B cell (primary cell): ENCODE results near the gene PAPSS2. TPM values are rescaled to one million over a fixed set of nuclear protein-coding genes. Genes with fewer than 3 reads are reported as not detected.

Experiments used
- ATAC-seq: fragments of 200-7000 bp; cut with Tn5 transposase; one replicate; pipeline ENCODE4 v1.10.0; 2021; ENCODE audit warnings: low read depth, mild to moderate bottlenecking, moderate number of reproducible peaks, moderate library complexity
- CTCF ChIA-PET: fragments of 350-600 bp; sonication (Branson Sonifier 250); formaldehyde crosslinking; loops from one replicate; lab custom pipeline; 2021; ENCODE audit warnings: antibody characterized with exemption, inconsistent platforms; lab: Charles Lee
- POLR2A ChIA-PET: fragments of 350-600 bp; sonication (Branson Sonifier 250); formaldehyde crosslinking; loops from one replicate; lab custom pipeline; 2021; ENCODE audit warnings: antibody characterized with exemption; lab: Charles Lee
- DNase-seq: peaks from one replicate; pipeline ENCODE4 v3.0.0; 2013
- H2AFZ ChIP-seq: 2 replicates; pipeline ENCODE4 v1.6.1; 2012; ENCODE audit warnings: mild to moderate bottlenecking, low read depth, low read length; ENCODE audit not compliant: insufficient read depth, poor library complexity, severe bottlenecking
- H3K27ac ChIP-seq, 2 donors: 1 replicate in 1 of 2; 2 replicates in 1 of 2; pipeline ENCODE4 v1.5.1; 2012 to 2013; ENCODE audit warnings: low read length in 2 of 2, mild to moderate bottlenecking in 2 of 2, moderate library complexity in 1 of 2
- H3K27me3 ChIP-seq, 4 experiments: fragments of 200-600 bp in 1 of 4; sonication (generic) in 1 of 4; replicated peaks in 1 of 4; 1 replicate in 2 of 4; 2 replicates in 2 of 4; pipeline versions ENCODE4 v1.6.1 to v1.7.0; 2013 to 2016; ENCODE audit warnings: low read length in 3 of 4, mild to moderate bottlenecking in 2 of 4, mixed read lengths in 1 of 4, moderate library complexity in 1 of 4; ENCODE audit not compliant: insufficient read depth in 4 of 4, control insufficient read depth in 3 of 4; ENCODE audit errors: control extremely low read depth in 1 of 4
- H3K36me3 ChIP-seq, 2 experiments: replicated peaks in 1 of 2; 1 replicate in 1 of 2; 2 replicates in 1 of 2; pipeline versions ENCODE4 v1.6.1 to v1.7.1; 2013; ENCODE audit warnings: low read length in 1 of 2; ENCODE audit not compliant: insufficient read depth in 2 of 2, control insufficient read depth in 1 of 2; ENCODE audit errors: control extremely low read depth in 1 of 2, extremely low read depth in 1 of 2
- H3K4me1 ChIP-seq, 2 donors: fragments of 200-600 bp in 1 of 2; sonication (generic) in 1 of 2; 1 replicate in 1 of 2; 2 replicates in 1 of 2; pipeline versions ENCODE4 v1.5.1 to v1.6.1; 2013 to 2017; ENCODE audit warnings: low read length in 2 of 2; ENCODE audit not compliant: control insufficient read depth in 2 of 2, insufficient read depth in 2 of 2
- H3K4me2 ChIP-seq: replicated peaks from 2 replicates; pipeline ENCODE3; 2012; ENCODE audit warnings: mild to moderate bottlenecking, low read depth, low read length; ENCODE audit not compliant: poor library complexity, severe bottlenecking
- H3K4me3 ChIP-seq, 5 experiments: fragments of 200-600 bp in 1 of 5; sonication (generic) in 1 of 5; 1 replicate in 3 of 5; 2 replicates in 2 of 5; pipeline versions ENCODE4 v1.5.1 to v1.7.0; 2011 to 2016; ENCODE audit warnings: low read length in 4 of 5, mild to moderate bottlenecking in 4 of 5, low read depth in 2 of 5, control low read depth in 1 of 5, moderate library complexity in 1 of 5; ENCODE audit not compliant: insufficient read depth in 1 of 5; ENCODE audit errors: control extremely low read depth in 1 of 5, extremely low read depth in 1 of 5
- H3K79me2 ChIP-seq: fragments of 200-600 bp; sonication (generic); one replicate; pipeline ENCODE4 v1.6.0; 2016; ENCODE audit warnings: low read length; ENCODE audit not compliant: control insufficient read depth, insufficient read depth
- H3K9ac ChIP-seq: fragments of 200-600 bp; sonication (generic); 2 replicates; pipeline ENCODE4 v1.6.1; 2017; ENCODE audit warnings: mild to moderate bottlenecking, low read length, moderate library complexity
- H3K9me3 ChIP-seq, 3 donors: one replicate each; pipeline versions ENCODE4 v1.6.1 to v1.7.1; 2013; ENCODE audit warnings: low read length in 2 of 3; ENCODE audit not compliant: control insufficient read depth in 2 of 3, insufficient read depth in 1 of 3; ENCODE audit errors: control extremely low read depth in 1 of 3
- H4K20me1 ChIP-seq: 2 replicates; pipeline ENCODE4 v1.6.0; 2012; ENCODE audit warnings: mild to moderate bottlenecking, low read length; ENCODE audit not compliant: insufficient read depth, control insufficient read depth, poor library complexity, severe bottlenecking
- H3K27ac Mint-ChIP-seq: one replicate; pipeline ENCODE4 v1.8.0; 2021; ENCODE audit warnings: mixed read lengths
- H3K27me3 Mint-ChIP-seq: one replicate; pipeline ENCODE4 v1.8.0; 2021; ENCODE audit warnings: mixed read lengths
- H3K4me1 Mint-ChIP-seq: one replicate; pipeline ENCODE4 v1.8.0; 2021; ENCODE audit warnings: mixed read lengths
- H3K4me3 Mint-ChIP-seq: one replicate; pipeline ENCODE4 v1.8.0; 2021; ENCODE audit warnings: mixed read lengths
- H3K9me3 Mint-ChIP-seq: one replicate; pipeline ENCODE4 v1.8.0; 2022; ENCODE audit warnings: mixed read lengths; ENCODE audit not compliant: insufficient read depth
- EZH2 ChIP-seq: IDR thresholded peaks from 2 replicates; pipeline ENCODE4 v1.6.1; 2012; ENCODE audit warnings: borderline replicate concordance, low read depth, mild to moderate bottlenecking, moderate library complexity, low read length; ENCODE audit not compliant: insufficient read depth, poor library complexity, severe bottlenecking
- WGBS: methylation state at CpG from one replicate; pipeline ENCODE4 v1.1.5; 2013; ENCODE audit warnings: missing lambda C conversion rate; ENCODE audit not compliant: insufficient coverage; 5-methylcytosine and 5-hydroxymethylcytosine counted together
- intact Hi-C: fragments of 100-400 bp; cut with micrococcal nuclease; formaldehyde crosslinking; loops from one replicate; pipeline ENCODE4 v1.10.0; 2022
- polyA plus RNA-seq: library from polyadenylated mRNA; depleted of rRNA; stranded (reverse); fragments of >200 nt; gene quantifications from 2 replicates; pipeline ENCODE4 v1.2.3, GENCODE V29; 2012
- total RNA-seq, 2 donors: library from RNA; stranded (reverse); fragments of 120-200 nt in 1 of 2; gene quantifications; 1 replicate in 1 of 2; 2 replicates in 1 of 2; pipeline versions ENCODE4 v1.2.3 to v1.2.4, GENCODE V29; 2013 to 2022
- TF ChIP-seq, protein P1 (sequence below): fragments of 200-600 bp; IDR thresholded peaks from one replicate; pipeline ENCODE4 v1.8.0; 2022; ENCODE audit warnings: antibody characterized with exemption, mild to moderate bottlenecking

Gene PAPSS2
- total and polyA plus RNA-seq, 2 donors (not counting 1 experiment from before 2014, with no cell fraction given) = not detected

- POLR2A ChIA-PET = no interaction called here
- Mint-ChIP-seq H3K9me3 (no peaks in the 10 kb centered on the region), H3K4me1 (no peaks in the 10 kb centered on the region), H3K27ac (no peak overlapping the region), H3K27me3 (no peaks in the 10 kb centered on the region), H3K4me3 (no peak overlapping the region)
- no peak for ATAC-seq
- peaks cover 7% of the 10 kb centered on the region for H3K79me2 ChIP-seq
- no peak overlapping the region for H3K4me2 ChIP-seq
- TF ChIP-seq EZH2 = no peak
- TF ChIP-seq, protein P1, sequence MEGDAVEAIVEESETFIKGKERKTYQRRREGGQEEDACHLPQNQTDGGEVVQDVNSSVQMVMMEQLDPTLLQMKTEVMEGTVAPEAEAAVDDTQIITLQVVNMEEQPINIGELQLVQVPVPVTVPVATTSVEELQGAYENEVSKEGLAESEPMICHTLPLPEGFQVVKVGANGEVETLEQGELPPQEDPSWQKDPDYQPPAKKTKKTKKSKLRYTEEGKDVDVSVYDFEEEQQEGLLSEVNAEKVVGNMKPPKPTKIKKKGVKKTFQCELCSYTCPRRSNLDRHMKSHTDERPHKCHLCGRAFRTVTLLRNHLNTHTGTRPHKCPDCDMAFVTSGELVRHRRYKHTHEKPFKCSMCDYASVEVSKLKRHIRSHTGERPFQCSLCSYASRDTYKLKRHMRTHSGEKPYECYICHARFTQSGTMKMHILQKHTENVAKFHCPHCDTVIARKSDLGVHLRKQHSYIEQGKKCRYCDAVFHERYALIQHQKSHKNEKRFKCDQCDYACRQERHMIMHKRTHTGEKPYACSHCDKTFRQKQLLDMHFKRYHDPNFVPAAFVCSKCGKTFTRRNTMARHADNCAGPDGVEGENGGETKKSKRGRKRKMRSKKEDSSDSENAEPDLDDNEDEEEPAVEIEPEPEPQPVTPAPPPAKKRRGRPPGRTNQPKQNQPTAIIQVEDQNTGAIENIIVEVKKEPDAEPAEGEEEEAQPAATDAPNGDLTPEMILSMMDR = no peak
- no peak overlapping the region for H3K9ac ChIP-seq
- H2AFZ ChIP-seq = no peak overlapping the region
- H3K9me3 ChIP-seq = no peaks in the 10 kb centered on the region
- H4K20me1 ChIP-seq = no peaks in the 10 kb centered on the region
- WGBS = no CpG with 5 or more reads among the region's 2 CpGs
- CTCF ChIA-PET = no interaction called here
- DNase-seq = no peak
- H3K27ac ChIP-seq = no peak overlapping the region
- no peaks in the 10 kb centered on the region for H3K4me1 ChIP-seq
- intact Hi-C loops = no loop called here
- H3K27me3 ChIP-seq = no peaks in the 10 kb centered on the region
- peaks cover 11 to 41% of the 10 kb centered on the region in 2 experiments for H3K36me3 ChIP-seq
- no peak overlapping the region for H3K4me3 ChIP-seq
Measured at GRCh38 chr10:87781545-87781944, 121.9 kb downstream of the PAPSS2 start.

- Histone ChIP-seq H2AFZ (no peak overlapping the region), H3K4me2 (no peak overlapping the region), H3K36me3 (peaks cover 12 to 44% of the 10 kb centered on the region in 2 experiments), H3K79me2 (peaks cover 10% of the 10 kb centered on the region), H4K20me1 (no peaks in the 10 kb centered on the region), H3K27ac (no peak overlapping the region), H3K4me1 (no peaks in the 10 kb centered on the region), H3K9ac (no peak overlapping the region), H3K4me3 (no peak overlapping the region), H3K9me3 (no peaks in the 10 kb centered on the region), H3K27me3 (no peaks in the 10 kb centered on the region)
- ChIA-PET POLR2A (no interaction called here), CTCF (interaction anchor here (0.9 kb wide), 1 partner anchor 10 kb away, joined by 3 read pairs; no protein-coding TSS in a partner anchor)
- no peak overlapping the region for H3K27ac Mint-ChIP-seq
- no peaks in the 10 kb centered on the region for H3K27me3 Mint-ChIP-seq
- no peak overlapping the region for H3K4me3 Mint-ChIP-seq
- 100% methylated on average over 2 of the region's 6 CpGs for WGBS
- TF ChIP-seq, protein P1 = no peak
- TF ChIP-seq EZH2 = no peak
- DNase-seq (no peak), ATAC-seq (no peak)
- H3K9me3 Mint-ChIP-seq = no peaks in the 10 kb centered on the region
- H3K4me1 Mint-ChIP-seq = no peaks in the 10 kb centered on the region
- intact Hi-C loops = no loop called here
Measured at GRCh38 chr10:87782721-87783120, 123.0 kb downstream of the PAPSS2 start.
